Nephron progenitor cell (in vitro differentiated cells): Measurements from ENCODE around the gene ERI2.
"Not testable (repeated sequence)": the region's sequence is repeated elsewhere in the genome, so short reads cannot be mapped to it uniquely, and the experiment has no call there.

ENCODE experiments used
- DNase-seq: peaks from one replicate; pipeline ENCODE4 v3.0.0; 2021
- H3K27ac Mint-ChIP-seq: 2 replicates; pipeline ENCODE4 v1.8.0; 2021; ENCODE audit warnings: mild to moderate bottlenecking, moderate library complexity, mixed read lengths
- H3K27me3 Mint-ChIP-seq: 2 replicates; pipeline ENCODE4 v1.8.0; 2021; ENCODE audit warnings: mild to moderate bottlenecking, low read depth, mixed read lengths; ENCODE audit not compliant: poor library complexity
- H3K36me3 Mint-ChIP-seq: 2 replicates; pipeline ENCODE4 v1.8.0; 2021; ENCODE audit warnings: low read depth, mixed read lengths
- H3K4me1 Mint-ChIP-seq: 2 replicates; pipeline ENCODE4 v1.8.0; 2021; ENCODE audit warnings: mixed read lengths
- H3K4me3 Mint-ChIP-seq: 2 replicates; pipeline ENCODE4 v1.8.0; 2021; ENCODE audit warnings: mild to moderate bottlenecking, moderate library complexity, mixed read lengths
- H3K9me3 Mint-ChIP-seq: 2 replicates; pipeline ENCODE4 v1.8.0; 2021; ENCODE audit warnings: mild to moderate bottlenecking, moderate library complexity, mixed read lengths
- CTCF ChIP-seq: fragments of 200-600 bp; sonication (generic); IDR thresholded peaks from 2 replicates; pipeline ENCODE4 v1.5.0; 2021; ENCODE audit warnings: antibody characterized with exemption

The ERI2 gene

GRCh38 chr16:20762404-20763123 is 43.7 kb downstream of the ERI2 start:
- H3K9me3 Mint-ChIP-seq, result peaks cover 40% of the 10 kb centered on the region
- TF ChIP-seq CTCF, result no peak
- peaks cover 6% of the 10 kb centered on the region for H3K27me3 Mint-ChIP-seq
- H3K27ac Mint-ChIP-seq, result no peak overlapping the region
- peaks cover 12% of the 10 kb centered on the region for H3K36me3 Mint-ChIP-seq
- no peak overlapping the region for H3K4me3 Mint-ChIP-seq
- H3K4me1 Mint-ChIP-seq, result peaks cover 28% of the 10 kb centered on the region
- DNase-seq, result no peak

- peaks cover 40% of the 10 kb centered on the region for H3K9me3 Mint-ChIP-seq
- peaks cover 6% of the 10 kb centered on the region for H3K27me3 Mint-ChIP-seq
- peak overlapping the region; percentile 9 for H3K27ac Mint-ChIP-seq
- H3K36me3 Mint-ChIP-seq, result peaks cover 12% of the 10 kb centered on the region
- H3K4me3 Mint-ChIP-seq, result no peak overlapping the region
- no peak for DNase-seq
- TF ChIP-seq CTCF, result no peak
- peaks cover 28% of the 10 kb centered on the region for H3K4me1 Mint-ChIP-seq
Measured at GRCh38 chr16:20761175-20761574, 45.1 kb downstream of the ERI2 start.

GRCh38 chr16:20760346-20760745 is 45.9 kb downstream of the ERI2 start:
- Mint-ChIP-seq H3K4me1 (peaks cover 28% of the 10 kb centered on the region), H3K27ac (peak overlapping the region; percentile 44), H3K9me3 (peaks cover 40% of the 10 kb centered on the region), H3K27me3 (peaks cover 6% of the 10 kb centered on the region), H3K36me3 (peaks cover 12% of the 10 kb centered on the region), H3K4me3 (no peak overlapping the region)
- TF ChIP-seq CTCF, result no peak
- DNase-seq, result no peak

- H3K9me3 Mint-ChIP-seq, H3K36me3 Mint-ChIP-seq, H3K27ac Mint-ChIP-seq: not testable (repeated sequence)
Measured at GRCh38 chr16:20755799-20756198, 50.5 kb downstream of the ERI2 start.

GRCh38 chr16:20755238-20755637 is 51.0 kb downstream of the ERI2 start:
- no peaks in the 10 kb centered on the region for H3K36me3 Mint-ChIP-seq

More at GRCh38 chr16:20755799-20756198, 50.5 kb downstream of the ERI2 start:
- not testable (repeated sequence) for H3K4me3 Mint-ChIP-seq, H3K4me1 Mint-ChIP-seq, DNase-seq
- H3K27me3 Mint-ChIP-seq, result peaks cover 19% of the 10 kb centered on the region

GRCh38 chr16:20753727-20754126 is 52.5 kb downstream of the ERI2 start:
- peaks cover 4% of the 10 kb centered on the region for H3K9me3 Mint-ChIP-seq

More at GRCh38 chr16:20755238-20755637, 51.0 kb downstream of the ERI2 start:
- no peak for DNase-seq
- Mint-ChIP-seq H3K27ac (no peak overlapping the region), H3K27me3 (peaks cover 19% of the 10 kb centered on the region), H3K4me1 (peaks cover 3% of the 10 kb centered on the region), H3K4me3 (no peak overlapping the region), H3K9me3 (peaks cover 8% of the 10 kb centered on the region)
- no peak for TF ChIP-seq CTCF

More at GRCh38 chr16:20753727-20754126, 52.5 kb downstream of the ERI2 start:
- Mint-ChIP-seq H3K27ac (no peak overlapping the region), H3K36me3 (no peaks in the 10 kb centered on the region), H3K4me3 (no peak overlapping the region), H3K4me1 (no peaks in the 10 kb centered on the region), H3K27me3 (peaks cover 16% of the 10 kb centered on the region)
- no peak for TF ChIP-seq CTCF
- no peak for DNase-seq
